Smooth muscle cell (in vitro differentiated cells): ENCODE measurements around the gene VPS26C. TPM values are rescaled to one million over a fixed set of nuclear protein-coding genes. Genes with fewer than 3 reads are reported as not detected.

Source experiments
- DNase-seq: peaks from one replicate; lab custom pipeline; 2025; ENCODE audit not compliant: unreplicated experiment; lab: John Stamatoyannopoulos, UW
- H2AFZ ChIP-seq: fragments of 200-600 bp; sonication (generic); 2 replicates; pipeline ENCODE4 v1.6.0; 2016; ENCODE audit warnings: antibody characterized with exemption, low read depth, mild to moderate bottlenecking
- H3F3A ChIP-seq: fragments of 200-600 bp; sonication (generic); 2 replicates; pipeline ENCODE4 v1.6.0; 2017; ENCODE audit warnings: antibody characterized with exemption, low read depth
- H3K27ac ChIP-seq: fragments of 200-600 bp; sonication (generic); 2 replicates; pipeline ENCODE4 v1.5.1; 2016; ENCODE audit warnings: low read depth, mild to moderate bottlenecking
- H3K27me3 ChIP-seq: fragments of 200-600 bp; sonication (generic); 2 replicates; pipeline ENCODE4 v1.6.1; 2016; ENCODE audit warnings: low read depth, mild to moderate bottlenecking
- H3K36me3 ChIP-seq: fragments of 200-600 bp; sonication (generic); 2 replicates; pipeline ENCODE4 v1.5.1; 2016; ENCODE audit warnings: low read depth
- H3K4me1 ChIP-seq: fragments of 200-600 bp; sonication (generic); 2 replicates; pipeline ENCODE4 v1.5.1; 2016; ENCODE audit warnings: low read depth
- H3K4me2 ChIP-seq: fragments of 200-600 bp; sonication (generic); 2 replicates; pipeline ENCODE4 v1.6.0; 2016; ENCODE audit warnings: mild to moderate bottlenecking
- H3K4me3 ChIP-seq: fragments of 200-600 bp; sonication (generic); 2 replicates; pipeline ENCODE4 v1.5.1; 2016; ENCODE audit warnings: mild to moderate bottlenecking
- H3K79me2 ChIP-seq: fragments of 200-600 bp; sonication (generic); 2 replicates; pipeline ENCODE4 v1.6.0; 2016; ENCODE audit warnings: low read depth, mild to moderate bottlenecking
- H3K9ac ChIP-seq: fragments of 200-600 bp; sonication (generic); 2 replicates; pipeline ENCODE4 v1.6.0; 2016; ENCODE audit warnings: low read depth
- H3K9me3 ChIP-seq: fragments of 200-600 bp; sonication (generic); replicated peaks from 2 replicates; pipeline ENCODE4 v1.5.1; 2016; ENCODE audit warnings: low read depth
- H4K20me1 ChIP-seq: fragments of 200-600 bp; sonication (generic); 2 replicates; pipeline ENCODE4 v1.6.0; 2016; ENCODE audit warnings: low read depth
- CTCF ChIP-seq: fragments of 200-600 bp; sonication (generic); IDR thresholded peaks from 2 replicates; pipeline ENCODE4 v1.5.1; 2017; ENCODE audit warnings: borderline replicate concordance, mild to moderate bottlenecking, antibody characterized with exemption; ENCODE audit not compliant: insufficient read depth, poor library complexity, severe bottlenecking
- WGBS: methylation state at CpG from one replicate; pipeline ENCODE4 v1.1.7; 2016; ENCODE audit warnings: low lambda C conversion rate; 5-methylcytosine and 5-hydroxymethylcytosine counted together
- polyA plus RNA-seq: library from polyadenylated mRNA; unstranded; fragments of >200 nt; fragmentation: Nextera tagmentation; extraction: Ambion mirVana; gene quantifications from 2 replicates; pipeline ENCODE4 v1.2.1, GENCODE V29; 2016
- total RNA-seq: library from RNA; depleted of rRNA; stranded (reverse); fragments of >200 nt; gene quantifications from 2 replicates; pipeline ENCODE4 v1.2.3, GENCODE V29; 2014

The VPS26C gene
- total and polyA plus RNA-seq, 2 experiments from 2014 or later = 31.7 to 50.3 TPM

- Histone ChIP-seq H3K27ac (no peak overlapping the region), H2AFZ (no peak overlapping the region), H3K9ac (no peak overlapping the region), H3K4me1 (no peaks in the 10 kb centered on the region), H3K27me3 (no peaks in the 10 kb centered on the region), H3K79me2 (no peaks in the 10 kb centered on the region), H3K4me2 (no peak overlapping the region), H3K9me3 (no peaks in the 10 kb centered on the region), H4K20me1 (no peaks in the 10 kb centered on the region), H3K36me3 (peaks cover 11% of the 10 kb centered on the region), H3K4me3 (no peak overlapping the region), H3F3A (no peaks in the 10 kb centered on the region)
- DNase-seq = no peak
- no peak for TF ChIP-seq CTCF
- 90% methylated on average over 23 of the region's 23 CpGs for WGBS
Observed at GRCh38 chr21:37230632-37231248, 36.4 kb downstream of the VPS26C start.

GRCh38 chr21:37228003-37228400 is 39.1 kb downstream of the VPS26C start:
- no peaks in the 10 kb centered on the region for H4K20me1 ChIP-seq
- no peak for TF ChIP-seq CTCF
- no peaks in the 10 kb centered on the region for H3K79me2 ChIP-seq
- DNase-seq = no peak
- H3K27me3 ChIP-seq = no peaks in the 10 kb centered on the region
- H3K4me3 ChIP-seq = no peak overlapping the region
- H3K9ac ChIP-seq = no peak overlapping the region
- H3K9me3 ChIP-seq = no peaks in the 10 kb centered on the region
- WGBS = 98% methylated on average over 16 of the region's 16 CpGs
- no peak overlapping the region for H3K4me2 ChIP-seq
- no peak overlapping the region for H2AFZ ChIP-seq
- H3F3A ChIP-seq = no peaks in the 10 kb centered on the region
- H3K27ac ChIP-seq = no peak overlapping the region
- H3K4me1 ChIP-seq = no peaks in the 10 kb centered on the region
- H3K36me3 ChIP-seq = peaks cover 24% of the 10 kb centered on the region

- no peak overlapping the region for H3K27ac ChIP-seq
- H3K4me2 ChIP-seq = no peak overlapping the region
- no peaks in the 10 kb centered on the region for H3F3A ChIP-seq
- no peaks in the 10 kb centered on the region for H3K4me1 ChIP-seq
- no peak overlapping the region for H2AFZ ChIP-seq
- WGBS = 96% methylated on average over 38 of the region's 38 CpGs
- no peak for TF ChIP-seq CTCF
- no peak overlapping the region for H3K9ac ChIP-seq
- no peaks in the 10 kb centered on the region for H4K20me1 ChIP-seq
- H3K79me2 ChIP-seq = no peaks in the 10 kb centered on the region
- no peak for DNase-seq
- no peaks in the 10 kb centered on the region for H3K27me3 ChIP-seq
- peaks cover 24% of the 10 kb centered on the region for H3K36me3 ChIP-seq
- H3K4me3 ChIP-seq = no peak overlapping the region
- H3K9me3 ChIP-seq = no peaks in the 10 kb centered on the region
Observed at GRCh38 chr21:37227071-37228002, 39.8 kb downstream of the VPS26C start.
